ENCODE results near the gene ANTXR1.

DNA sequence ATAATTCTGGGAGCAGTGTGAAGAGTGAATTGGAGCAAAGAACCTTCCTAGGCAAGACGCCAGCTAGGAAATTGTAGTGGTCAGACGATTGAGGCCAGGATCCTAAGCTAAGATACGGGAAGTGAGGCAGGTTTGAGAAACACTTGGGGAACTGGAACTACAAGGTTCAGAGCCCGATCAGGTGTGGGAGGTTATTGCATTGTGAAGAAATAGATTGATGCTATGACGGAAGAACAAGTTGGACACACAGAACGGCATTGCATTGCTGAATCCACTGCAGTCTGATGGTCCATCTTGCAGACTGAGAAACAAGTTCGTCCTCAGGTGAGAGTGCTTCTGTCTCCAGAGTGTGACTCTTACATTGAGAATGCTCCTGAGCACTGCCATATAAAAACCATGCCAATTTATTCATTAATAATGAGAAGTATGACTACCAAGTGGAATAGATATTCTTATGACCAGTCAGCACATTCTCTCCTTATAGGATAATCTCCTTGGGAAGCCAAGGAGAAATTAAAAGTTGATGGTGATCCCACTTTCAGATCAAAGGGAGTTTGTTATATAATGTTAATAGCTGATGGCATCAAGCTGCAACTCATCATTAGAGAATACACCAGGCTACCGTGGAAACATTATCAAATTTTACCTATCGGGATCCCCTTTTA is 30.9 kb downstream of the ANTXR1 start:
- TF ChIP-seq, protein P1, sequence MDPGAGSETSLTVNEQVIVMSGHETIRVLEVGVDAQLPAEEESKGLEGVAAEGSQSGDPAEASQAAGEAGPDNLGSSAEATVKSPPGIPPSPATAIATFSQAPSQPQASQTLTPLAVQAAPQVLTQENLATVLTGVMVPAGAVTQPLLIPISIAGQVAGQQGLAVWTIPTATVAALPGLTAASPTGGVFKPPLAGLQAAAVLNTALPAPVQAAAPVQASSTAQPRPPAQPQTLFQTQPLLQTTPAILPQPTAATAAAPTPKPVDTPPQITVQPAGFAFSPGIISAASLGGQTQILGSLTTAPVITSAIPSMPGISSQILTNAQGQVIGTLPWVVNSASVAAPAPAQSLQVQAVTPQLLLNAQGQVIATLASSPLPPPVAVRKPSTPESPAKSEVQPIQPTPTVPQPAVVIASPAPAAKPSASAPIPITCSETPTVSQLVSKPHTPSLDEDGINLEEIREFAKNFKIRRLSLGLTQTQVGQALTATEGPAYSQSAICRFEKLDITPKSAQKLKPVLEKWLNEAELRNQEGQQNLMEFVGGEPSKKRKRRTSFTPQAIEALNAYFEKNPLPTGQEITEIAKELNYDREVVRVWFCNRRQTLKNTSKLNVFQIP (CRISPR knock-in tag; IDR thresholded peaks at IDR 0.05; ENCODE audit: borderline replicate concordance, low read depth): no peak
- no peak for TF ChIP-seq ZFP30 (CRISPR knock-in tag; IDR thresholded peaks at IDR 0.05)
- no peak for TF ChIP-seq ZFP3 (CRISPR knock-in tag; IDR thresholded peaks at IDR 0.05)
- TF ChIP-seq, protein P2, sequence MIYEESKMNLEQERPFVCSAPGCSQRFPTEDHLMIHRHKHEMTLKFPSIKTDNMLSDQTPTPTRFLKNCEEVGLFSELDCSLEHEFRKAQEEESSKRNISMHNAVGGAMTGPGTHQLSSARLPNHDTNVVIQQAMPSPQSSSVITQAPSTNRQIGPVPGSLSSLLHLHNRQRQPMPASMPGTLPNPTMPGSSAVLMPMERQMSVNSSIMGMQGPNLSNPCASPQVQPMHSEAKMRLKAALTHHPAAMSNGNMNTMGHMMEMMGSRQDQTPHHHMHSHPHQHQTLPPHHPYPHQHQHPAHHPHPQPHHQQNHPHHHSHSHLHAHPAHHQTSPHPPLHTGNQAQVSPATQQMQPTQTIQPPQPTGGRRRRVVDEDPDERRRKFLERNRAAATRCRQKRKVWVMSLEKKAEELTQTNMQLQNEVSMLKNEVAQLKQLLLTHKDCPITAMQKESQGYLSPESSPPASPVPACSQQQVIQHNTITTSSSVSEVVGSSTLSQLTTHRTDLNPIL (CRISPR knock-in tag; IDR thresholded peaks at IDR 0.05; ENCODE audit: low read depth): no peak
- TF ChIP-seq GLIS3 (CRISPR knock-in tag; IDR thresholded peaks at IDR 0.05): no peak
- TF ChIP-seq OSR1 (CRISPR knock-in tag; IDR thresholded peaks at IDR 0.05): no peak
- TF ChIP-seq ZC3H10 (CRISPR knock-in tag; IDR thresholded peaks at IDR 0.05): no peak
- no peak for TF ChIP-seq SNAI2 (CRISPR knock-in tag; IDR thresholded peaks at IDR 0.05)
- no peak for TF ChIP-seq BACH2 (CRISPR knock-in tag; IDR thresholded peaks at IDR 0.05; ENCODE audit: borderline replicate concordance)
